GM23248 (cell line): Measurements from ENCODE around the gene TLCD4.

ENCODE experiments used
- EZH2 ChIP-seq: fragments of 200-600 bp; sonication (generic); IDR thresholded peaks from 2 replicates; pipeline ENCODE4 v1.6.1; 2018; ENCODE audit warnings: antibody characterized with exemption, mild to moderate bottlenecking; ENCODE audit not compliant: insufficient read depth, poor library complexity, severe bottlenecking
- EZH2phosphoT487 ChIP-seq: fragments of 200-600 bp; sonication (generic); IDR thresholded peaks from 2 replicates; pipeline ENCODE4 v1.6.1; 2018; ENCODE audit warnings: antibody characterized with exemption, moderate library complexity, mild to moderate bottlenecking, low read depth; ENCODE audit not compliant: insufficient read depth

DNA sequence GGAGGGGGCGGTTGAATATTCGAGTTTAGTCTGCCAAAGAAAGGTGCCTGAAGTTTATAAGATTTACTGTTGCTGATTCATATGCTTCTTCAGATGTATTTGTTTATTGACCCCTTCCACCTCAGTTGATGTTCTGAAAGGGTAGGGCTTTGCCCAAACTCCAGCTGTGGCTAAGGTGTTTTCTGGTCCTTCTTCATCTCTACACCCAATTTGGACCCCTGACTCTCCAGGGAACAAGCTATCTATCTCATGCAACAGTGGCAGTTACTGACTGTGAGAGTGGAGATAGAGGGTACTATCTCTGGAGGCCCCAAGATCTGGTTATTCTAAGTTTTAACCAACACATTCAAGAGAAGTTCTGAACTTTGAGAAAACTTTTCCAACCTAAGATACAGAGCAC, 31.8 kb upstream of the TLCD4 start:
- TF ChIP-seq EZH2 (no peak), EZH2phosphoT487 (no peak)
